ENCODE measurements around the gene DHRS4L2.
"Not testable (repeated sequence)": the region's sequence is repeated elsewhere in the genome, so short reads cannot be mapped to it uniquely, and the experiment has no call there.

DNA sequence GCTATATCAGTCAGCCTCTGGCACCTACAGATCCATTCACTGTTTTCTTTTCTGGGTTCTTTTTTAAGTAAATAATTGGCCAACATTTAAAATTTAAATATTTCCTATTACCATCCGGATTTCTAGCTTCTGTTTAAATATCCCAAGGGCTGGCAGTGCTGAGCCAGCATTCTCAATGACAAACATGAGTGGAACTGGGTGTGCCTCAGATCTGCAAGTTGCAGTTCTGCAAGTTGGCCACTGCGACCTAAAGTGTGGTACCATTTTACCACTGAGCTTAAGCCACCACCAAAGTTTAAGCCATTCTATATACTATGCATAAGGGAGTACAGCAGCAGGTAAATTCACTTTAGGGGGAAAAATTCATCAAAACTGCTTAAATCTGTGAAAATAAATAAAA is 31.2 kb downstream of the DHRS4L2 start:
- not testable (repeated sequence) for TF ChIP-seq CTCF (IDR thresholded peaks at IDR 0.05; ENCODE audit: low read depth, low read length); EZH2phosphoT487 (IDR thresholded peaks at IDR 0.05; ENCODE audit: low read depth)

All from OCI-LY3 (cell line).